Loucy (cell line): Measurements from ENCODE around the gene SDR39U1.

Experiments used
- CTCF ChIP-seq: fragments of 200-600 bp; sonication (generic); conservative IDR thresholded peaks from 2 replicates; pipeline ENCODE4 v1.5.1; 2014; ENCODE audit warnings: mild to moderate bottlenecking, antibody characterized with exemption, low read length
- EZH2phosphoT487 ChIP-seq: fragments of 200-600 bp; IDR thresholded peaks from 2 replicates; pipeline ENCODE4 v1.6.1; 2018; ENCODE audit warnings: antibody characterized with exemption, mild to moderate bottlenecking, moderate library complexity, borderline replicate concordance

GRCh38 chr14:24431569-24432258, 10.9 kb downstream of the SDR39U1 start:
- TF ChIP-seq CTCF: peak; percentile 97
- TF ChIP-seq EZH2phosphoT487: no peak
